Measurements from ENCODE around the gene CKB. TPM values are rescaled to one million over a fixed set of nuclear protein-coding genes. Genes with fewer than 3 reads are reported as not detected.
A peak's percentile ranks its signal among the peaks of the same experiment; 100 is the strongest.

Gene CKB
- polyA plus RNA-seq, 3 donors = 0.76 to 12.5 (median 2.7) TPM

- H3K27me3 ChIP-seq (ENCODE audit: control insufficient read depth in 2 of 2, insufficient read depth in 2 of 2, low read length in 2 of 2) = no peaks in the 10 kb centered on the region
- peaks cover 9 to 12% of the 10 kb centered on the region in 2 donors for H3K4me1 ChIP-seq (ENCODE audit: control insufficient read depth in 1 of 2, insufficient read depth in 2 of 2, low read length in 2 of 2)
- H2AFZ ChIP-seq (ENCODE audit: insufficient read depth, low read depth, low read length, poor library complexity, severe bottlenecking) = no peak overlapping the region
- intact Hi-C loops (cut with micrococcal nuclease) = no loop called here
- Mint-ChIP-seq H3K4me1 (peaks cover 11% of the 10 kb centered on the region), H3K4me3 (no peak overlapping the region), H3K27me3 (ENCODE audit: low read depth in 3 of 3) (no peaks in the 10 kb centered on the region), H3K9me3 (no peaks in the 10 kb centered on the region), H3K36me3 (peaks cover 51 to 84% of the 10 kb centered on the region in 2 donors), H3K27ac (no peak overlapping the region)
- peaks cover 30% of the 10 kb centered on the region for H4K20me1 ChIP-seq (ENCODE audit: insufficient read depth, low read length)
- 100% methylated on average over 2 of the region's 5 CpGs for WGBS (ENCODE audit: insufficient coverage)
- no peak overlapping the region for H3K4me3 ChIP-seq (replicated peaks in 1 of 3; ENCODE audit: low read depth in 2 of 3, low read length in 3 of 3)
- H3K9ac ChIP-seq (ENCODE audit: insufficient read depth, low read length, poor library complexity, severe bottlenecking) = no peak overlapping the region
- no peaks in the 10 kb centered on the region for H3K9me3 ChIP-seq (replicated peaks in 1 of 2; ENCODE audit: control insufficient read depth in 1 of 2, insufficient read depth in 1 of 2, low read length in 2 of 2)
- H3K36me3 ChIP-seq (replicated peaks in 1 of 2; ENCODE audit: control insufficient read depth in 1 of 2, insufficient read depth in 2 of 2, low read length in 2 of 2) = peaks cover 65 to 94% of the 10 kb centered on the region in 2 donors
- no peak for DNase-seq
- TF ChIP-seq CTCF (IDR thresholded peaks at IDR 0.05) = no peak
- no peaks in the 10 kb centered on the region for H3K79me2 ChIP-seq (ENCODE audit: insufficient read depth, low read length)
- no peak overlapping the region for H3K4me2 ChIP-seq (replicated peaks; ENCODE audit: extremely low read depth, low read length, poor library complexity, severe bottlenecking)
- no peak overlapping the region for H3K27ac ChIP-seq (ENCODE audit: low read depth in 1 of 2, low read length in 2 of 2)
These were observed 39.0 kb downstream of the CKB start for GRCh38 chr14:103483600-103483999.

- TF ChIP-seq CTCF (IDR thresholded peaks at IDR 0.05) = no peak
- Histone ChIP-seq H3K79me2 (ENCODE audit: insufficient read depth, low read length) (no peaks in the 10 kb centered on the region), H3K4me1 (ENCODE audit: control insufficient read depth in 1 of 2, insufficient read depth in 2 of 2, low read length in 2 of 2) (peaks cover 9 to 12% of the 10 kb centered on the region in 2 donors), H3K9ac (ENCODE audit: insufficient read depth, low read length, poor library complexity, severe bottlenecking) (no peak overlapping the region), H3K4me2 (replicated peaks; ENCODE audit: extremely low read depth, low read length, poor library complexity, severe bottlenecking) (no peak overlapping the region), H3K4me3 (replicated peaks in 1 of 3; ENCODE audit: low read depth in 2 of 3, low read length in 3 of 3) (no peak overlapping the region), H3K27ac (ENCODE audit: low read depth in 1 of 2, low read length in 2 of 2) (peak overlapping the region in 1 of 2 donors; percentile 56), H3K36me3 (replicated peaks in 1 of 2; ENCODE audit: control insufficient read depth in 1 of 2, insufficient read depth in 2 of 2, low read length in 2 of 2) (peaks cover 68 to 96% of the 10 kb centered on the region in 2 donors), H2AFZ (ENCODE audit: insufficient read depth, low read depth, low read length, poor library complexity, severe bottlenecking) (no peak overlapping the region), H3K27me3 (ENCODE audit: control insufficient read depth in 2 of 2, insufficient read depth in 2 of 2, low read length in 2 of 2) (no peaks in the 10 kb centered on the region), H4K20me1 (ENCODE audit: insufficient read depth, low read length) (peaks cover 43% of the 10 kb centered on the region), H3K9me3 (replicated peaks in 1 of 2; ENCODE audit: control insufficient read depth in 1 of 2, insufficient read depth in 1 of 2, low read length in 2 of 2) (no peaks in the 10 kb centered on the region)
- peak; percentile 18 to 77 (median 31) for DNase-seq
- Mint-ChIP-seq H3K4me1 (peaks cover 11% of the 10 kb centered on the region), H3K9me3 (no peaks in the 10 kb centered on the region), H3K27me3 (ENCODE audit: low read depth in 3 of 3) (no peaks in the 10 kb centered on the region), H3K27ac (peak overlapping the region in 6 of 7 donors; percentile 41 to 74 (median 58)), H3K4me3 (peak overlapping the region in 1 of 2 donors; percentile 27), H3K36me3 (peaks cover 59 to 91% of the 10 kb centered on the region in 2 donors)
- intact Hi-C loops (cut with micrococcal nuclease) = no loop called here
- 23% methylated on average over 3 of the region's 3 CpGs for WGBS (ENCODE audit: insufficient coverage)
These were observed 42.0 kb downstream of the CKB start for GRCh38 chr14:103480595-103480994.
